Gastroesophageal sphincter (tissue), 3 donors: Measurements from ENCODE around the gene SDS.

Experiments used
- EP300 ChIP-seq: sonication (generic); formaldehyde crosslinking; IDR thresholded peaks from one replicate; pipeline ENCODE4 v1.6.1; 2017; ENCODE audit warnings: antibody characterized with exemption, mild to moderate bottlenecking
- POLR2A ChIP-seq, 2 donors: fragments of 450-650 bp; IDR thresholded peaks; one replicate each; pipeline ENCODE4 v1.6.1; 2017; ENCODE audit warnings: antibody characterized with exemption in 2 of 2, mild to moderate bottlenecking in 2 of 2, moderate library complexity in 1 of 2
- POLR2AphosphoS5 ChIP-seq: sonication (generic); formaldehyde crosslinking; IDR thresholded peaks from one replicate; pipeline ENCODE4 v1.6.1; 2017; ENCODE audit warnings: antibody characterized with exemption
- TF ChIP-seq, protein P1 (sequence below), 4 experiments: fragments of 200-600 bp in 2 of 4; fragments of 450-650 bp in 2 of 4; sonication (generic) in 1 of 4; IDR thresholded peaks; one replicate each; pipeline ENCODE4 v1.5.1; 2017 to 2019; ENCODE audit warnings: antibody characterized with exemption in 4 of 4, mild to moderate bottlenecking in 2 of 4, moderate library complexity in 2 of 4

- TF ChIP-seq, protein P1, sequence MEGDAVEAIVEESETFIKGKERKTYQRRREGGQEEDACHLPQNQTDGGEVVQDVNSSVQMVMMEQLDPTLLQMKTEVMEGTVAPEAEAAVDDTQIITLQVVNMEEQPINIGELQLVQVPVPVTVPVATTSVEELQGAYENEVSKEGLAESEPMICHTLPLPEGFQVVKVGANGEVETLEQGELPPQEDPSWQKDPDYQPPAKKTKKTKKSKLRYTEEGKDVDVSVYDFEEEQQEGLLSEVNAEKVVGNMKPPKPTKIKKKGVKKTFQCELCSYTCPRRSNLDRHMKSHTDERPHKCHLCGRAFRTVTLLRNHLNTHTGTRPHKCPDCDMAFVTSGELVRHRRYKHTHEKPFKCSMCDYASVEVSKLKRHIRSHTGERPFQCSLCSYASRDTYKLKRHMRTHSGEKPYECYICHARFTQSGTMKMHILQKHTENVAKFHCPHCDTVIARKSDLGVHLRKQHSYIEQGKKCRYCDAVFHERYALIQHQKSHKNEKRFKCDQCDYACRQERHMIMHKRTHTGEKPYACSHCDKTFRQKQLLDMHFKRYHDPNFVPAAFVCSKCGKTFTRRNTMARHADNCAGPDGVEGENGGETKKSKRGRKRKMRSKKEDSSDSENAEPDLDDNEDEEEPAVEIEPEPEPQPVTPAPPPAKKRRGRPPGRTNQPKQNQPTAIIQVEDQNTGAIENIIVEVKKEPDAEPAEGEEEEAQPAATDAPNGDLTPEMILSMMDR (IDR thresholded peaks at IDR 0.05): no peak
- TF ChIP-seq POLR2AphosphoS5: no peak
- no peak for TF ChIP-seq POLR2A (IDR thresholded peaks at IDR 0.05)
- TF ChIP-seq EP300: no peak
Measured at GRCh38 chr12:113348849-113349536, 54.7 kb downstream of the SDS start.
